GM04503 (cell line): ENCODE results near the gene GRB10.
A peak's percentile ranks its signal among the peaks of the same experiment; 100 is the strongest.

Source experiments
- DNase-seq: peaks from one replicate; pipeline ENCODE4 v3.0.0-alpha.2; 2012; ENCODE audit warnings: low read depth

GRB10 gene

DNA sequence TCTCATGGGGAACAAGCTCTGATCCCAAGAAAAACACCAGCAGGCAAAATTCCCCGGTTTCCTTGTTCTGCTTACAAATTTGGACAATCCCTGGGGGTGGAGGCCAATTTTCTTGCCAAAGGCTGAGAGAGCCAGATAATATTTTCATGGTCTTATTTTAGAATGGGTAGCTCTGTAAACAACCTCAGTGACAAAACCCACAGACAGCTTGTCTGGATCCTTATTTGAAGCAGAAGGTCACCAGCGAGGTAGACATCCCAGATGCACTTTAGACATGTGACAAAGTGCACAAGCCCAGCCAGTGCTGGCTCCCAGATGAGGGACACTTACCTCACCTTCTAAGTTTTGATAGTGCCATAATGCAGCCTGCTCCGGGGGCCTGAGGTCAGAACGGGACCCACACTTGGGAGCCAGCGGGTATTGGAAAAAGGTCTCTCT is 114.9 kb downstream of the GRB10 start:
- no peak for DNase-seq

DNA sequence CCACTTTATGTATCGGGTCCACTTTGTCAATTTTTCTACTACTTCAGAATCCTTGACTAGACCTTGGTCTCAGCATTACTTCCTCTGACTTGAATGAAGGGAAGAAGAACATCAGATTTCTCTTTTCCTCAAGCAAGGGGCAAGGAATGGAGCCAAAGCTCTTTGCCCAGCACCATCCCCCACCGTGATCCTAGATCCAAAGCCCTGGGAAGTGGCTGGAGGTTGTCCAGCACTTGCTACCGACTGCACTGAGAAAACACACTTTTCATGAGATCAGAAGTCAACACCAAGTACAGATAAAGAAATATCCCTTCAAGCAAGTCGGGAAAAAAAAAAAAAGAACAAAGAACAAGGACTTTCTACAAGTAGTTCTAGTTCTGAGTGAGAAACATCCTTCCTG is 115.4 kb downstream of the GRB10 start:
- DNase-seq, result no peak

DNA sequence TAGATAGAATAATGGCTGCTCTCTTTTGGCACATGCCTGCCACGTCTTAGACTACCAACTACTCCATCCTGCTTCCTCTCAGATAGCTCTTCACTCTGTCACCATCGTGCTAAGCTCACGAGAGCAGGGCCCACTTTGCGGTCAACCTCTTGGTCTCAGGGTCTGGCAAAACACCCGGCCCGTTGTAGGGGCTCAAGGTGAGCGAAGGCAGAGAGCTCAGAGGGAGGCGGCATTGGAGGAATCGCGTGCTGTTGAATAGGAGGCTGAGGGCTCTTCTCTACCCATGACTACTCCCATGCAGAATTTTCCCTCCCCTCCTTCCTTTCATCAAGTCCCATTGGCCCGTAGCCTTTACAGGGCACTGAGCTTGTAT is 116.6 kb downstream of the GRB10 start:
- no peak for DNase-seq

GRCh38 chr7:50665403-50666123 is 117.1 kb downstream of the GRB10 start:
- DNase-seq, result no peak

DNA sequence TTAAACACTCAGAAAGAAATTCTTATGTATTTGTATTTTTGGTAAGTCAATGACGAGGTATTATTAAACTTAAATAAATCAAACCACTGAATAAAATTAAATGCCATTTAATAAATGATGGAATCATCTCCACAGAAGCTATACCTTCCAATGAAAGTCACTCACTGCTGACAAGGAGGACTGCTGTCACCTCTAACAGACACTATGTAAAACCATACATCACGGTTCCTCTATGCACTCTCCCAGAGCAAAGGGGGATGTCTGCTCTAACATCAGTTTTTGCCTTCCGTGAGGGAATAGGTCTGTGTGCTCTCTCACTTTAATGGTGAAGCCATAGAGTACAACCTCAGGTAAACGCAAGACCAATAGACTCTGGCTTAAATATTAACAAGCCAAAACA is 117.8 kb downstream of the GRB10 start:
- no peak for DNase-seq

GRCh38 chr7:50664461-50664922 is 118.2 kb downstream of the GRB10 start:
- DNase-seq, result peak; percentile 52

DNA sequence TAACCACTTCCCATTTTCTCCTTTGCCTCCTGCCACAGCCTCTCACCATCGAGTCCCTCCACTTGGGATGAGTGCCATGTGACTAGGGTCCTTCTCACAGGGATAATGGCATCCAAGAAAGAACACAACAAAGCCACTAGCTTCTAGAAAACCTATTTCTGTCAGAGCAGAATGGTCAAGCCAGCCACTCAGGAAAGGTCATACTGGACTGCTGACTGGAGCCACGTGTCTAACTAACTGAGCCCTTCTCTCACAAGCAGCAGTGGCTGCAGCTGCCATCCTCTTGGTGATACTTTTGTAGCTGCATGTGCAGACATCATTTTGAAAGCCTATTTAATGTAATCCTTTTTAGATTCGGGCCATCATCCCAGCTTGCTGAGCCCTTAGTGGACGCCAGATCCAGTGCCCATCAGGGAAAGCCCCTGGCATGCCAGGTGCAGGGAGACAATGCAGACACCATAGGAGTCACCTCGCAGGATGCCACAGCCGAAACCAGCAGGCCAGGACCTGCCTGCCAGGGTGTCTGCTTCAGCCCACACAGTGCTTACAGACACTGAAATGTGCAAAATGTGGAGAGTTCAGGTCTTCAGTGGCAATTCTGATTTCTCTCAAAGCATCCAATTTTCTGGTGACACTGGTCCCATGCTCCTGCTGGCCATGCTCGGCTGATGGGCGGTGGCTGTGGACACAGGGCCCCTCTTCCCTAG is 119.1 kb downstream of the GRB10 start:
- DNase-seq, result no peak

DNA sequence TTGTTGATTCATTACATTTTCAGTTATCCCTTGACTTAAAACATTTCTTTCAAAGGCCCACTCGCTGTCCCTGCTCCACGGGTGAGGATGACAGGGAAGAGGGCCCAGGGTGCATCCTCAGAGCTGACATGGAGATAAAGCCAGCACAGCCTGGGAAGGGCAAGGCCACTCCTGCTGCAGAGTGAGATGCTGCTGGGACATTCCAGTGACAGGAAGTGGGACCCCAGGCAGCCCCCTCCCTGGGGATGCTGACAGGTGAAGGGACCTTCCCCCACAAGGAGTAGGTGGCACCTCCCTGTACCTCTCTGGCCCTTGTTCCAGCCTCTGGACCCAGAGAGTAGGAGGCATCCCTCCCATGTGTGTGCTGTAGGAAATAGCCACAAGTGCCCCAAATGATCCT is 119.7 kb downstream of the GRB10 start:
- no peak for DNase-seq

DNA sequence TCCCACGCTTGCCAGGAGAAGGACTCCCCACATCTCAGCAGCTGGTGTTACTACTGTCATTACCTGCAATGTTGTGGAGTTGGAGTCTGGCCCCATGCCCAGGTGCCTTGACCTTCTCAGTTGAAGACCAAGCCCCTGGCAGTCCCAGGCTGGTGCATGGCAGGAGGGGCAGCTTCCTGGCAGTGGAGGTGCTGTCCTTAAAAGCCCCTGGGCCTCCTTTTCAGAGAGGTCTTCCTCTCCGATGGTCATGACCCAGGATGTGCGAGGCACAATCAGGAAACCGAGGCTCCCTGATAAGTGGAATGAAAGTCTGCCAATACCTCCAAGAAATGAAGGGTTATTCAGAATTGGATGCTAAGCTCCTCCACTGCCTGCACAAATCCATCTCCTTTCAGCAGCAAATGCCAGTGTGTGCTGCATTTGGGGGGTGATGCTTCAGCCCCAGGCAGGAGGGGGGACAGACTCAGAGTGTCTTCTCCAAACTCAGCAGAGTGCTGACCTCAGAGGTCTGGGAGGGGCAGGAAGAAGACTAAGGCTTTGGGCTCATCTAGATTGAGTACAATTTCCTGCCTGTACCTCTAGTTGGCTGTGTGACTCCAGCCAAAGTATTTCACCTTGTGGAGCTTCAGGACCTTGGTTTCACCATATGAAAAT is 120.5 kb downstream of the GRB10 start:
- no peak for DNase-seq

- no peak for DNase-seq
Observed at GRCh38 chr7:50661345-50662040, 121.2 kb downstream of the GRB10 start.

GRCh38 chr7:50660830-50661175 is 121.9 kb downstream of the GRB10 start:
- no peak for DNase-seq

DNA sequence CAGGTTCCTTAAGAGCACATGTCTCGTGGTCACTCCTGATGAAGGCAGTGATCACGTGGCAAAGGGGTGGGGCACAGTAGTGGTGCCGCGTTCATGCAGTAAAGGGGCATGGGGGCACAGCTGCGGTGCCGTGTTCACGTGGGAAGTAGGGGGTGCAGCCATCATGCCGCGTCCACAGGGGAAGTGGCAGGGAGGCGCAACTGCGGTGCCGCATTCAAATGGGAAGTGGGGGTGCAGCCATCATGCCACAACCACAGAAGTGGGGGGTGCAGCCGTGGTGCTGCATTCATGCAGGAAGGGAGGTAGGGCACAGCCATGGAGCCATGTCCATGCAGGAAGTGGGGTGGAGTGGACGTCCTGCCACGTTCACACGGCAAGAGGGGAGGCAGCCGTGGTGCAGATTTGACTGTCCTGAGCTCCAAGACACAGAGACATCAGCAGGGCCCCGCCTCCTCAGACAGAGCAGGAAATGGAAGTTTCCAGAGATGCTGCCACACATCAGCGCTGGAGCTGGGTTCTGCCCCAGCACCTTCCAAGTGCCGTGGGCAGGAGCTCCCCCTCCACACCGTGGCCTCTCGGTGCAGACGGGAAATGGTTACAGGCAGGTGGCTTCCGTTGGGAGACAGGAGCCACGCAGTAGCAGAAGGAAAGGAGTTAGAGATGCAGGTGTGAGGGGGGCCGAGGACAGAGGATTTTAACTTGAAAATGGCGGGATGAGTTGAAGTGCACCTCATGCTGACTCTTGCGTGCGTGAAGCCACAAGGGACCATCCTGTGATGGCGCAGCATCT is 122.5 kb downstream of the GRB10 start:
- no peak for DNase-seq

DNA sequence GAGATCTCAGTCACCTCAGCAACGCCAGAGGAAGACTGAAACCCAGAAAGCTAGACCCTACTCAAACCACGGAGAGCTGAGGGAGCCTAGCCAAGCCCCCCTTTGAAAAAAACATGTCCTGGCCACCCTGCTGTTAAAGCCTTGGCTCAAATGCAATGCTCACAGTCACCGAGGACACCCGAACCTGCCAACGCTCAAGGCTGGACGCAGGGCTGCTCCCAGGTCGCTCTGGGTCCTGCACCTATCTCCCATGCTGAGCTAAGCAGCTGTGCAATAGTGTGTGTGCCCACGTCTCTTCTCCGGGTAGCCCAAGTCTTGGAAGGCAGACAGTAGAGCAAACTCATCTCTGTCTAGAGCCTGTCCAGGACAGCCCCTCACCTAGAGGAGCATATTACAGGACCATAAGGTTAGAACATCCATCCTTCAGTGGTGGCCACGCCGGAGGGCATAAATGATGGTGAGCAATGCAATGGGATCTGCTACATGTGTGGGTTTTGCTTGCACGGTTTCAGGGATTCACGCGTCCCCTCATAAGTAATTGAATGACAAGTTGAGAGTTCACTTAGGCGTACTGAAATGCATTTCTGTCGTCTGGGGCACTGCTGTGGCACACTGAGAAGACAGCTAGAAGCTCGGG is 123.2 kb downstream of the GRB10 start:
- DNase-seq, result no peak

DNA sequence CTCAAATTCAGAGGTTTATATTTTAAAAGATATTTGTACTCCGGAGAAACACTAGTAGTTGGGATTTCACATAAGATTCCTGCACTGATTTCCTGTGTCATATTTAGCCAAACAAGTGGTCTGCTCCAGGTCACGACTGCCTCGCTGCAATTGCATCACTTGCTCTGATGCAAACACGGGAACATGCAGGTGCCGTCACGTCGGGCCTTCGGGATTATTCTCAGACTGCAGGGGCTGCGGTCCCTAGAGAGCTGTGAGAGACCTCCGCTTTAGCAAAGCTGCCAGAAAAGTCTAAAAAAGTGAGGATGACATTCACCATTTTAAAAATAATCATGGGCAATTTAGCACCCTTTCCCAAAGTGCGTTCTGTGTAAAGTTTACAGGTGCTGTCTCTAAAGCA is 124.0 kb downstream of the GRB10 start:
- no peak for DNase-seq

DNA sequence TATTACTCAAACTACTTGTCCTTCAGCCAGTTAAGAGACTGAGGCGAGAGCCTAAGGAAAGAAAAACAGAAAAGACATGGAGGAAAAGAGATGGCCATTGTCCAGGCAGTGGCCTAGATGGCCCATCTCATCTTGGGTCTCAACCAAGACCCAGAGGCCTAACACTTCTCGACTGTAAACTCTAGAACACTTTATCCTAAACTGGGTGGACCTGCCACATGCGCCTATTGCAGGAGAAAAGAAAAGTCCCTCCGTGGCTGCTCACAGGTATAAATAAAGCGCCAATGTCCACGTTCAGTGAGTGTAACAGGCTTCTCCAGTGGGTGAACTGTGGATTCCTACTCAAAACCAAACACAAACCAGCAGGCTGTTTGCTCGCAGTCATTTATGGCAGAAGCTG is 124.8 kb downstream of the GRB10 start:
- no peak for DNase-seq

DNA sequence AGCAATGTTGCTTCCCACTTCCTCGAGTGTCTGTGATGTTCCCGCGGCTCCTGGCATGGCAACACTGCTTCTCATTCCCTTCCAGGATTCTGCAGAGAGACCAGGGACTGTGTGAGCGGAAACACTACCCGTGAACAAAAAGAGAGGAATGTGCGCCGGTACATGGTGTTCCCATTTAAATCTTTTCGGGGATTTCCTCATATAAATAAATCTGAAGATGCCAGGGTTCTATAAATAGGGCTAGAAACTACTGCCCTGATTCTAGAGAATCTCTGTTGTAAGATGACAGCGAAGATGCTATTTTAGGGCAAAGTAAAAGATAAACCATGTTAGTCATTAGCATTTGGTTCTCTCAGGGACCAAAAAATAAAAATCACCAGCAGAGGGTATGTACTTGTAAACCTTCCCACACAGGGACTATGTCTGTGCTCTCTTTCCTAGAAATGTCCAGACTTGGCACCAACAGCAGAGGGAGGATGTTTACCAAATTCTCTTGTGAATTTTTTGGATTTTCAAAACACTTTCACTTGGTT is 125.3 kb downstream of the GRB10 start:
- DNase-seq, result peak; percentile 49

GRCh38 chr7:50656141-50656895 is 126.4 kb downstream of the GRB10 start:
- no peak for DNase-seq

- DNase-seq, result no peak
Observed at GRCh38 chr7:50655490-50655889, 127.2 kb downstream of the GRB10 start.

DNA sequence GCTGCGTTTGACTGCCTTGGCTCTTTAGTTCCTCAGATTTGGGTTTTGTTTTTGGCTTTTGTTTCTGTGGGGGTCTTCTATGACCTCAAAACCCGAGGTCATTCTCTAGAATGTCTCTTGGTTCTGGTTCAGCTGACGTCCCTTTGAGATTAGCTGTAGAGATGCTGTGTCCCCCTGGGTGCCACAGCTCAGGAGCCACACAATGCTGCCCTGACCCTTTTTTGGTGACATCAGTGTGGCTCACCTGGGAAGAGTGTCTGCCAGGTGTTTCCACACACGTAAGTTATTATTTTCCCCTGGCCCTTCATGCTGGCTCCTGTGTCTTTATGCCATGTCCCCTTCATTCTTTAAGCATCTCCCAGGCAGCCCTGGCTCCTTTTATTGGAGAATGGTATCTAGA is 127.7 kb downstream of the GRB10 start:
- no peak for DNase-seq

- DNase-seq, result no peak
Observed at GRCh38 chr7:50653981-50654425, 128.7 kb downstream of the GRB10 start.
